GM18502 (cell line): ENCODE data around the gene NAIF1.
"Not testable (repeated sequence)": the region's sequence is repeated elsewhere in the genome, so short reads cannot be mapped to it uniquely, and the experiment has no call there.

Experiments
- ATAC-seq: cut with Tn5 transposase; IDR thresholded peaks from one replicate; pipeline ENCODE4 v1.9.1; 2021; ENCODE audit warnings: mild to moderate bottlenecking; ENCODE audit not compliant: unreplicated experiment, poor library complexity

NAIF1 gene

DNA sequence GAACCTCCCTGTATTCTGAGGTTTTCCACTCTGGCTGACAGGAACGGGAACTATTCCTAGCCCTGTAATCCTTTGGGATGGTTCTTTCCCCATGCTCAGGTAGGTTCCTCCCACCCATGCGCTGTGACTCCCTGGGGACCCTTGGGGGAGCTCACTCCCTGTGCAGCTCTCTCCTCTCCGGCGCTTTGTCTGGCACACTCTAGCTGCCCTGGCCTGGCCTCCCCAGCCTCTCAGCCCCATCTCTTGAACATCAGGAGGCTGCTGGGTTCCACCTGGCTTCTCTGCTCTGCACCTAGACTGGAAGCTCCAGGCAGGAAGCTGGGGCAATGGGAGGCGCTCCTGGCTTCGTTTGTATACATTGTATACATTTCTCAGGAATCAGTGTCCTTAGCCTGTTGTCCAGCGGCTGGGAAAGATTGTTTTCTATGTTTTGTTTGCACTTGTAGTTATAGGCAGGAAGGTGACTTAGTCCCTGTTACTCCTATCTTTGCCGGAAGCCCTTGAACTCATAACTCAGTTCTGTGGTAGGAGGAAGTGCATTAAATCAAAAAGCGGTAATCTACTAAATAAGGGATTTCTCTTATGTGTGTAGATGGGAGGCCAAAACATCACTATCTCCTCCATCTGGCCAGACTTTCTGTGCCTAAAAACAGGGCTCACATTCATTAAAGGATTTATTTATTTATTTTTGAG is 21.3 kb upstream of the NAIF1 start:
- ATAC-seq: no peak

DNA sequence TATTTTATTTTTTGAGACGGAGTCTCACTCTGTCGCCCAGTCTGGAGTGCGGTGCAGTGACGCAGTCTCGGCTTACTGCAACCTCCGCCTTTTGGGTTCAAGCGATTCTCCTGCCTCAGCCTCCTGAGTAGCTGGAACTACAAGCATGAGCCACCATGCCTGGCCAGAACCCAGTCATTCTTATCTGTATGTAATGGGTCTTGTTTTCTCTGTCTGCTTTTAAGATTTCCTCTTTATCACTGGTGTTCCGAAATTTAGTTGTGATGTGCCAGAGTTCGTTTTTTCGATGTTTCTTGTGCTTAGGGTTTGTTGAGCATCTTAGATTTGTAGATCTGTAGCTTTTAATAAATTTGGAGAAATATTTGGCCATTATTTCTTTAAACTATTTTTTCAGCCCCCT is 20.1 kb upstream of the NAIF1 start:
- no peak for ATAC-seq

DNA sequence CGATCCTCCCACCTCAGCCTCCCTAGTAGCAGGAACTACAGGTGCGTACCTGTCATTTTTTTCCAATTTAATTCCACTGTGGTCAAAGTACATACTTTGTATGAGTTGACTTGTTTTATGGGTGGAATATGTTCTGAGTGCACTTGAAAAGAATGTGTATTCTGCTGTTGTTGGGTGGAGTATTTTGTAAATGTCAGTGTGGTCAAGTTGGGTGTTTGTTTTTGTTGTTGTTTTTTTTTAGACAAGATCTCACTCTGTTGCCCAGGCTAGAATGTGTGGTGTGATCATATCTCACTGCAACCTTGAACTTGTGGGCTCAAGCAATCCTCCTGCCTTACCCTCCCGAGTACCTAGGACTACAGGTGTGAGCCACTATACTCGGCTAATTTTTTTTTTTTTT is 18.8 kb upstream of the NAIF1 start:
- ATAC-seq: no peak

DNA sequence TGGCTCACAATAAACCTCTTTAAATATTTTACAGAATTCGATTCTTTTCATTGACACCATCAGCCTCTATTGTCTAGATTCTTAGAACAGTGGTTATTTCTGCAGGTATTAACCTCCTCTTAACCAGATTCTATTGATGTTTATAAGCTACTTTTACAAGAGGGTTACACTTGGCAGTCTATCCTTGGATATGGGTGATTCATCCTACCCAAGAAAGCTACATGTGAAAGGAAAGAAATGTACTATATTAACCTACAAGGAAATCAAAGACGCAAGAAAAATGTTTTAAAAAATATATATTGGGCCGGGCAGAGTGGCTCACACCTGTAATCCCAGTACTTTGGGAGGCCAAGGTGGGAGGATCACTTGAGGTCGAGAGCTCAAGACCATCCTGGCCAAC is 17.6 kb upstream of the NAIF1 start:
- no peak for ATAC-seq

DNA sequence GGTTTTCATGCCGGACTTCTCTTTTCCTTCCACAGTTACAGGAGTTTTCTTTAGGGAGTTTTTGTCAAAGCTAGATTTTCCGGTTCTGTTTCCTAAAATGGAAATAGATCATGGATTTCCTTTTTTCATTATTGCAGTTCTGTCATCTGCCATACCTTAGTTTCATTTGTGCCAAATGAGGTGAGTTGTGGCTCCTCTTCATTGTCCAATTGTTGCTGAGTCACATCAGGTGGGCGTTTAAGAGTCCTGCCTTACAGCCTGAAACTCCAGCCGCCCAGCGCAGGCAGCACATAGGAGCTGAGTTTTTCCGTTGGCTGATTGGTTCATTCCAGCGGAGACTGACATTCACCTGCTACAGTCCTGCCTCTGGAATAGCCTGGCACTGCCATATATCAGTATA is 15.0 kb upstream of the NAIF1 start:
- ATAC-seq: no peak

DNA sequence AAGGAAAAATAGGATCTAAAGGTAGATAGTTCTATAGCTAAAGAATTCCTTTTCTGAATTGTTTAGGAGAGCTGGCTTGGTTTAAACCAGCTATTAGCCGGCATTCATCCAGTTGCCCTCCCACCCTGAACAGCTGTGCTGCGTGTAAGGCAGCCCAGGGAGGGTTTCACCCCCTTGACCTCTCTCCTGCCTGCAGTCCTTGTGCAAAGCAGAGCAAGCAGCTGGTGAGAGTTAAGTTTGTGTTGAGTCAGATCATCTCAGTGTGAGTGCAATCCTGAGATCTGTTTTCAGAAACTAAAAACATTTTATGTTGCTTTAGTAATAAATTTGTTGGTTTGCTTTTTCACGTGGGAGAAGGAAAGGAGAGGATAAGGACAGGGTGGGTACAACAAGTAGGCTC is 13.9 kb upstream of the NAIF1 start:
- ATAC-seq: no peak

DNA sequence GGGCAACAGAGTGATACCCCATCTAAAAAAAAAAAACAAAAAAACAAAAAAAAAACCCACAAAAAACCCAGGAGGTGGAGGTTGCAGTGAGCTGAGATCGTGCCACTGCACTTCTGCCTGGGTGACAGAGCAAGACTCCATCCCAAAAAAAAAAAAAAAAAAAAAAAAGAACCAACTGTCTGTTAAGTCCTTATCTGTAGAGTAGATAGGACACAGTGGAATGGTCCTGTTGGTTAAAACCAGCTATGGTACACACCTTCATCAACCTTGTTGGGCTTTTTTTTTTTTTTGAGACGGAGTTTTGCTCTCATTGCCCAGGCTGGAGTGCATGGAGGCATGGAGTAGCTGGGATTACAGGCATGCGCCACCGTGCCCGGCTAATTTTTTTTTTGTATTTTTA is 13.1 kb upstream of the NAIF1 start:
- ATAC-seq: no peak

DNA sequence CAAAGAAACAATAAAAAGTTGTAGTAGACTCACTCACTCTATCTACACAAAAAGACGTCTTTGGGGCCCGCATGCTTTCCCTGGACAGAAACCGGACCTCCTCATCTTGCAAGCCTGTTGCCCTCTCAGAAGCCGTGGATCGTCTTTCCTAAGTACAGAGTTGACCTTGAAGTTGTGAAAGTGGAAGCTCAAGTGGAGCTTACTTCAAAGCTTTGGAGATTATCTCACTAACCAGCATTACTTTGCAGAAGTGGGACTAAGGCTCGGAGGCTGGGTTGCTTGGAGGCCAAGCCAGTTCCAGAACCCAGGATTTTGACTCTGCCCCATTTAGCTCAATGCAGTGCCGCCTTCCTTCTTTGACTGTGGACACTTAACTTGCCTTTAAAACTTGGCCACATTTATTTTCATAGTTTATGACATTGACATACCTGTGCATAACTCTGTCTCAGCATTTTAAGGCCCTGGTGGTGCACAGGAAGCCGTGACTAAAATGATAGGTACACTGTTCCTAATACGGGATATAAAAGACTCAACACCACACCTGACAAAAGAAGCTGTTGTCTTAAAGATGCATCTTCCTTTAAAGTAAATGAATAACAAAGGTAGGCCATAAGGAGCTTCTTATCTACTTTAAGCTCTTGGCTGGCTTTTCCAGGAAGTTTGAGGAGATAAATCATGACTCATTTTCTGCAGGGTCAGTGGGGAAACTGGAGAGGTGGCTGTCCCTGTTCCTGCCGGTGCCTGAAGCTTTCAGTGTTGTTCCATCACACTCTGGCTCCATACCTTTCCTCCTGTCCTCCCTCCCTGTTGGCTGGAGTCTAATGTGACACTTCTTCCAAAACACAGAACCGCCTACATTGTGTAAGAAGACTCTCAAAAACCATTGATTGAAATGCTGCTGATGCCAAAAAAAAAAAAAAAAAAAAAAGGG is 11.6 kb upstream of the NAIF1 start:
- no peak for ATAC-seq

DNA sequence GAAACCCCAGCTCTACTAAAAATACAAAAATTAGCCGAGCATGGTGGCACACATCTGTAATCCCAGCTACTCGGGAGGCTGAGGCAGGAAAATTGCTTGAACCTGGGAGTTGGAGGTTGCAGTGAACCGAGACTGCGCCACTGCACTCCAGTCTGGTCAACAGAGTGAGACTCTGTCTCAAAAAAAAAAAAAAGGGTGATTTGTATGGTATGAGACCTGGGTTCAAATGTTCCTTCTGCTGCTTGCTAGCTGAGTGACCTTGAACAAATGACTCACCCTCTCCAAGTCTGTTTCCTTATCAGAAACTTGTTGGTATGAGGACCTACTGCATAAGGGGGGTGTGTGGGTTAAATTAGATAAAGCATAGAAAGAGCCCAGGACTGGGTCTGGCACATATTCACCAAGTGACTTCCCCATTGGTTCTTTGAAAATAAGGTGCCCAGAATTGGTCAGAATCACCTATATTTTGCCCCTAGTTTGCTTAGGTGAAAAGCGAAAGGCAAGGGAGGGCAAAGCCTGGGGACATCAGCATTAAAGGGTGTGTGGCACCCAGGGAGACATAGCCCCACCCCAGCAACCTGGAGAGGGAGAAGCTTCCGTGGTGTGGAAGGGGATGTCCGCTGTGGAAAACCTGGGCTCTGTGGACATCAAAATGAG is 10.9 kb upstream of the NAIF1 start:
- ATAC-seq: no peak

DNA sequence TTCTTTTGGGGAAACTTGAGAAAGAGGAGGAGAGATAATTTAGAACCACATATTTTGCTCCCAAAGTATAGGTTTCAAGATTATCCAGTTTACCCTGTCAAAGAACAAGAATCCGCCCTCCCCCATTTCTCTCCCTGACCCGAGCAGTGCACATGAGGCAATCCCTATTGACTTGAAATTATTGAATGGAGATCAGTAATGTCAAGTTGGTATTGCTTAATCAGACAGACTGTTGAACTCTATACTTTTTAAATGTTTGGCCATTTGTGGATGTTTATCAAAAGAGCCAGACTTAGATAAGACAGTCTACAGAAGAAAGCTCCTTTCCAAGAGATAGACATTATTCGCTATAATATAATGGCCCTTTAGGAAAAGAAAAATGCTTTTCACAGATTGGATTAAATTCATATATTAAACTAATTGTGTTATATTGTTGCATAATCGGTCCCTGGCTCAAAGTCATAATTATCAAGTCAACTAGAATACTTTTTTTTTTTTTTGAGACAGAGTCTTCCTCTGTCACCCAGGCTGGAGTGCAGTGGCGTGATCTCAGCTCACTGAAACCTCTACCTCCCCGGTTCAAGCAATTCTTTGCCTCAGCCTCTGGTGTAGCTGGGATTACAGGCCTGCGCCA is 6.2 kb upstream of the NAIF1 start:
- ATAC-seq: no peak

DNA sequence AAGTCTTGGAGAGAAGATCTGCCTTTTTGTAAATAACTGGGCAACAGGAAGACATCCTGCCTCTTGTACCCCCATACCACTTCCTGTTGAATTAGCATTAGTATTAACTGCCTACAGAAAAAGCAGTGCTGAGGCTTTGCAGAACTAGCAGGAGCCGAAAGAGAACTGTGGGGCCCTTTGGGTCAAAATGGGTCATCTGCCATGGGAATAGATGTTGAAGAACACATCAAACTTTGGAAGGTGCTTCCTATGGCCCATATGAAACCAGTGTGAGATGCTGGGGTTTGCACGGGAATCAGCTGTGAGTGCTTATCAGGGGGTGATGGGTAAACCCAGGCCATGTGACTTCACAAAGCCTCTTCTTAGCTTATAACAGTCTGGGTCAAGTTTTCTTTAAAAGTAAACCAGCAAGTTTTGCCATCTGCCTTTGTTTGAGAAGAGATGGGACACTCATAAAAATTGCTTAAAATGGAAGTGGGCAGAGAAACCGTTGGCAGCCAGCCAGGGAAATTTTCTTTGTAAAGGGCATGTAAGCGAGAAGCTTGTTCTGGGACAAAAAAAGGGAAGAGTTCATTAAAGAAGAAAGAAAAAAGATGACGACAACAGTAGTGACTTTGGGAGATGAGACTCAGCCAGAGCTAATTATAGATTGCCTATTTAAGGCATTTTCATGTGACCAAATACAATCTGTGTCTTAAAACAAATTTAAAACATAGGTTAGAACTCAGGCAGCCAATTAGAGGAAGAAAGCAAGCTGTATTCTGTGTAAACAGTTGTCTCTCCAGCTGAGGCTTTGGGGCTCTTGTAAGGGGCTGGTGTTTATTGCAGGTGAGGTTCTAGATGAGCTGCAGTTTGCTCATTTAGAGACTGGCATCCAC is 5.3 kb upstream of the NAIF1 start:
- no peak for ATAC-seq

DNA sequence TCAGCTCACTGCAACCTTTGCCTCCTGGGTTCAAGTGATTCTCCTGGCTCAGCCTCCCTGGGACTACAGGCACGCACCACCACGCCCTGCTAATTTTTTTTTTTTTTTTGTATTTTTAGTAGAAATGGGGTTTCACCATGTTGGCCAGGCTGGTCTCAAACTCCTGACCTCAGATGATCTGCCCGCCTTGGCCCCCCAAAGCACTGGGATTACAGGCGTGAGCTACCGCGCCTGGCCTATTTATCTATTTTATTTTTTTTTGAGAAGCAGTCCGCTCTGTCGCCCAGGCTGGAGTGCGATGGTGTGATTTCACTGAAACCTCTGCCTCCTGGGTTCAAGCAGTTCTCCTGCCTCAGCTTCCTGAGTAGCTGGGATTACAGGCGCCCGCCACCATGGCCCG is 4.4 kb upstream of the NAIF1 start:
- ATAC-seq: not testable (repeated sequence)

DNA sequence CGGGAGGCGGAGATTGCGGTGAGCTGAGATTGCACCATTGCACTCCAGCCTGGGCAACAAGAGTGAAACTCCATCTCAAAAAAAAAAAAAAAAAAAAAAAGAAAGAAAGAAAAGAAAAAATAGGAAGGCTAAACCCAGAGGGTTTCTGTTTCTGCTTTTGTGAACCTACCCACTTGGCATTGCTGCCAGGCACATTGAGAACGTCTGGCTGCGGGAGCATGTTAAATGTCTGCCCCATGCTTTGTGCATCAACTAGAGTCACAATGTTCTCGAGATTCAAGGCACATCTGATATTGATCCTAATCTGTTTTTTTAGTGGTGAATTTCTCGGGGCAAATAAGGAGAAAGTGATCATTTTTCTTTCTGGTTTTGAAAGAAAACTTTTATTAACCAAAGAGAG is 3.8 kb upstream of the NAIF1 start:
- ATAC-seq: no peak

DNA sequence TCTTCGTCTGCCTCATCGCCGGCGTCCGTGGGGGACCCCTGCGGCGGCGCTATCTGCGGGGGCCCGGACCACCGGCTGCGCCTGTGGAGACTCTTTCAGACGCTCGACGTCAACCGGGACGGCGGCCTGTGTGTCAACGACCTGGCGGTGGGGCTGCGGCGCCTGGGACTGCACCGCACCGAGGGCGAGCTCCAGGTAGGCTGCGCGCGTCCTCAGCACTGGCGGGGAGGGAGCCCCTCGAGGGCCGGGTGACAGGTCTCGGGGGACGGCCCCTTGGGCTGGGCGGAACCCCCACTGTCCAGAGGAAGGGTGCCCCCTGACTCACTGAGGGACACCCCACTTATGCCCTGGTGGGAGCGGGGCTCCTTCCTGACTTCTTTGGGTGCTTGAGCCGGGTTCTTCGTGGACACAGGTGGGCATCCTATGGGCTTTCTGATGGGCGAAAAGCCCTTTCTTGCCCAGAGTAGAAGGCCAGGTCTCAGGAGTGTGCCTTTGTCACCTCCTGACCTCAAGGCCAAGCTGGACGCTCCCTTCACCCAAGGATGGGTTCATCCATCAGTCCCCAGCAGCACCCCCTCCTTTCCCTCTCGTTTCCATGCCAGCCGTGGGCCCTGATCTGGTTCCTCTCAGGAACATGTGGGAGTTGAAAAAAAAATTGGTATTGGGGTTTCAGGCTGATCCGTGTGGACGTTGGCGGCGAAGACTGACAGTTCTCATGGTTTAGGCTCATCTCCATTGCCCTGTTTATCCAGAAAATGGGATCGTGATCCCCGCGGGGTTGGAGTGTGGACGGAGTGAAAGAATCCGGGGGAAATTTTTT is 1.5 kb upstream of the NAIF1 start:
- ATAC-seq: peak; percentile 7

DNA sequence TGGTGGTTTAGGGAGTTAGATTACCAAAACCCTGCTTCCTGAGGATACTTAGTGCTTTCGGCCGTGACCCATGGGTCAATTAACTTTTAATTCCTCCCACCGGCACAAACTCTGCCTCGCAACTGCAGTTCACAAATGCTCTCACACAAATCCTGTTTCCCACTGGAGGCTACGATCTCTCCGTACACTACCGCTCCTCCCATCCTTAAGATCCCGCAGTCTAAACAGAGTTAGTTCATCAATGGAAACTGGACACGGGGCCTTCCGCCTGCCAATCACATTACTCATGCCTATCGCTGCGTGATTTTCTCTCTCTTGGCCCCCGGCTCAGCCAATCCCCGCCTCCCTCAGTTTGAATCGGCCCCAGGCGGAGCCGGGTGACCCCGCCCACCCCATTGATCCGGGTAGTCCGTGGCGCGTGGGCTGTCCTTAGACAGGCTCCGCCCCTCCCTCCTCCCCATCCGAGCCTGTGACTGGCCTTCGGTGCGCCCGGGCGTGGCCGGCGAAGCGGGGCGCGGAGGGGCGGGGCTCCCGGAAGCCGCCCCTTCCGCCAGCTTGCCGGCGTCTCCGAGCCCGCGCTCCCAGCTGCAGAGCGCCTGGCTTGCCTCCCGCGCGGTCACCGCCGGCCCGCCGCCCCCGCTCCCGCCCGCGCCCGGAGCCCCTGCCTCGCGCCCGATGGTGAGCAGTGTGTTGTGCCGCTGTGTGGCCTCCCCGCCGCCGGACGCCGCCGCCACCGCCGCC is 695 bp upstream of the NAIF1 start, which contains the start of gene SLC25A25:
Gene SLC25A25, plus strand, starts transcription at position 588 of the 741 bp plus-strand sequence. Its CDS starts 88 bp downstream, at position 676.
- ATAC-seq: peak; percentile 75

DNA sequence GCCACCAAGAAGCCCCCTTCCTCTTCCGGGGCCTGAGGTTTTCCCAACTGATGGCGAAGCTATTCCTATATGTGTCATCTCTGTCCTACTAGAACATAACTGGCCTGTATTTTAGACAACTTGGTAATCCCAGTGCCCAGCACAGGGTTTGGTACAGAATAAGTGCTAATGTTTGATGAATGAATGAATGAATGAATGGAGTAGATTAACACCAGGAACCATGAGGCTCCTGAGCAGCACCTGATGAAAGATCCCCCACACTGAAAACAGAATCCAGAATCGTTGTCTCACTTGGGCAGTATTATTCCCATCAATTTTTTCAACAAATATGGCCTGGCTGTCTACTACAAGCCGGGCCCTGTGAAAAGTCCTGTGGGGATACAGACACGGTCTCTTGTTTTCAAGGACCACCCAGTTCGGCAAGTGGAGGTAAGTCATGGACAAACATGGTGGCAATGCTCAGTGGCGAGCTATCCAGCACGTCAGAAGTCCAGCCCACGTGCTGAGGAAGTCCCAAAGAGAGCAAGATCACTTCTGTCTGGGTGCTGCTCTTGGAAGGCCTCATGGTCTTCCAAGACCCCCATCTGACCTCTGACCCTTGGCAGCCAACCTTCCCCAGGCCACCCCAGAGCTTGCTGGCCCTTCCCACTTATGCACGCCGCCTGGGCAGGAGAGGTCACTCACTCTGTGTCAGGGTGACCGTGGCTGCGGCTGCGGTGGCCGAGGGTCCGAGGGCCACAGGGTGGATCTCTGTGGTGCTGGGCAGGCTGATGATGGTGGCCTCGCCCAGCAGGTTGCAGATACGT is 1.0 kb downstream of the NAIF1 start:
- ATAC-seq: no peak
